GM19239 (cell line): Measurements from ENCODE around the gene EGFLAM.
A peak's percentile ranks its signal among the peaks of the same experiment; 100 is the strongest.

Experiments
- DNase-seq: peaks from one replicate; pipeline ENCODE4 v3.0.0; 2011; ENCODE audit warnings: low spot score; ENCODE audit not compliant: insufficient read length
- FAIRE-seq: peaks from 2 replicates; lab custom pipeline; 2011; peaks lifted over from hg19 to GRCh38; lab: Jason Lieb, UNC

Gene EGFLAM

DNA sequence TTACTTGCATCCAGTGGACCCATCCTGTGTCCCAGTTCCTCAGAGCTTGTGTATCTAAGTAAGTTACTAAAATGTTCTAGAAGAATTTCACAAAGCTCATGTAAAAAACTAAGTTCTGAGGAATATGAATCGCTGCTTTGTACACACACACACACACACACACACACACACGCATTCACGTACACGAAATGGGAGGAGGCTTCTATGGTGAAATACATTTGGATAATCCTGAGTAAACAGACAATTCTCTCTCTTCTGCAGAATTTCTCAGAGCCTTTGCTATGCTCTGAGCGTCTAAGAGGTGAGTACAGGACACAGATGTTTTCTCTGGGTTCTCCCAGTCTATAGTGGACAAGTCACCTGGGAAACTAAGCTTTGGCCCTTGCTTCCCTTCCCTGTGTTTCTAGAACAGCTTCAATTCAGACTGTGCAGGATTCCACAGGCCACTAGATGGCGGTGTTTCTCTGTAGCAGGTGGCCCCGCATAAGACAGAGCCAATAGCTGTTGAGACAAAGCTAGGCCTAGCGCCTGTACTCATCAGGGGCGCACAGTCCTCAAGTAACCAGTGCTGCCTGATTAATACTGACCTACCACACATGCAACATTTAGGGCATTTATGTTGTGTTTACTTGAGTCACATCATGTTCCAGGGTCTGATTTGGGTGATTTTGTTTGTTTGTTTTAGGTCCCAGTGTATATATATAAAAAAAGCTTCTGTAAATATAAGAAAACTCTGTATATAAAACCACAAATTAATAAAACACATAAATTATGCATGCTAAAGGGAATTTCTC lies 183.3 kb downstream of the EGFLAM start:
- DNase-seq (peak; percentile 77), FAIRE-seq (peak; percentile 81)

DNA sequence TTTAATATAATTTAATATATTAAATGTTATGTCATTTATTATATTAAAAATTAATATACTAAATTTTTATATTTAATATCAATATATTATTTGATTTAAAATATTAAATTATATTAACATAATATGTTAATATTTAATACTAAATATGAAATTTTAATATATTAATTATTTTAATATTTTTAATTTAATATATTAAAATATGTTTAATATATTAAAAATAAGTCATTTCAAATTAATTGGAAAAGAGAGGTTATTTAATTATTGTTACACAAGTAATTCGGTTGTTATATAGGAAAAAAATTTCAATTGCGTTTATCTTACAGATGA lies 183.9 kb downstream of the EGFLAM start:
- no peak for FAIRE-seq

DNA sequence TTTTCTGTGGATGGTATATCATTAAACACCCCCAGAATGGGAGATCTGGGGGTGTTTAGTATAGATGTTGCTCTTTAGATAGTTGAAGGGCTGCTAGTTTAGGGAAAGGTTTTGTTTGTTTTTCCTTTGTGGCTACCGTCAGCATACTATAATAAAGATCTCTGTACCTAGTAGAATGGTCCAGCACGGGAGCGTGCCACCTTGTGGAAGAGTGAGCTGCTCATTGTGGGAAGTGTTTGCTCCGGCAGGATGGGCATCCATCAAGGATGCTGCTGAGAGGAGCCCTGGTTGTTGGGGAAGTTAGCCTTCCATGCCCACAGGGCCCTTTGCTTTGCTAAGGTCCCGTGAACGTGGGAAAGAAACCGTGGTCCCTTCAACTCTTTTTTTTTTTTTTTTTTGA lies 185.0 kb downstream of the EGFLAM start:
- no peak for FAIRE-seq
- DNase-seq = no peak

More for the DNA sequence above, 183.9 kb downstream of the EGFLAM start:
- DNase-seq = no peak

DNA sequence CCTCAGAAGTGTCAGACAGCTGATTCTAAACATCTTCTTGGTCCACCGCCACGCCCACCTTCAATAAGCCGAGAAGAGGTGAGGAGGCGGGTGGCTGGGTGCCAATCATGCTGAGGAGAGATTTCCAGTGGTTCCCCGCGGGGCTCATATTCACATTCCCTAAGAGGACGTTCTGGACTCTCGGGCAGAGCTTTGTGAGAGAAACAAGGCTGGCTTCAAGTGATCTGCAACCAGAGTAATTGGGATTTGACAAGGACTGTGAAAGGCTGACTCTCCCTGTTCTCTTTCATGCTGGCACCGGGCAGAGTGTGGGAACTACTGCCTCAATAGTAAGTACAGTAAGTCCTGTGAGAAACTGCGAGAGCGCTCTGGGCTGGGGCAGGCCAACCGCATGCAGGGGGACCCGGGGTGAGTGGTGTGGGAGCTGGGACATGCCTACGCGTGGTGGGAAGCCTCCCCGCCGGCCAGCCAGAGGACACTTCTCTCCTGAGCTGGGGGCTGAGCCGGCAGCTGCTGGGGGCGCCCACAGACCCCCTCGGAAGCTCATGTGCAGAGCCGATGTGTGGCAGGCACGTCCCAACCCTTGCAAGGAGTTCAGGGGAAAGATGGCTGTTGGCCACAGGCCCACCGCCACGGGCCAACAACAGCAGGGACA lies 187.1 kb downstream of the EGFLAM start:
- no peak for FAIRE-seq
- DNase-seq = no peak

DNA sequence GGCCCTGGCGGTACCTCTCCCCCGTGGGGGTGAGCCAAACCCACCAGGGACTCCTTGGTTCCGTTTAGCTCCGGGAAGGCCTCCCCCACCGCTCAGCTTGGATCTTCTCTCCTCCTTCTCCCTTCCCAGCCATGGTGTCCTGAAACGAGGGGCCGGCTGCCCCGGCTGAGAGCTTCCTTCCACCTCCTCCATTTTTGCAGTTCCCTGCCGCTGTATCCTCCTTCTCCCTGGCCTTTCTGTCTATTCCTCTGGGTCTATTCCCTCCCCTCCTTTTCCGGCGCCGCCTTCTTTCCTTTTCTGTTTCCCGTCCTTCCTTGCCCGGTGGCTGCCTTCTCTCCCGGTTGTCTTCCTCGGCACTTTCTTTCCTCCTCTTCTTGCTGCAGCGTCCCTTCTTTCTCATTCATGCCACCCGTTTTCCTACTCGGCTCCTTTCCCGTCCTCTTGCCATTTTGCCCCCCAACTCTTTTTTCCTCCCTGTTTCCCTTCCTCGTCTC lies 187.7 kb downstream of the EGFLAM start:
- no peak for DNase-seq
- no peak for FAIRE-seq

DNA sequence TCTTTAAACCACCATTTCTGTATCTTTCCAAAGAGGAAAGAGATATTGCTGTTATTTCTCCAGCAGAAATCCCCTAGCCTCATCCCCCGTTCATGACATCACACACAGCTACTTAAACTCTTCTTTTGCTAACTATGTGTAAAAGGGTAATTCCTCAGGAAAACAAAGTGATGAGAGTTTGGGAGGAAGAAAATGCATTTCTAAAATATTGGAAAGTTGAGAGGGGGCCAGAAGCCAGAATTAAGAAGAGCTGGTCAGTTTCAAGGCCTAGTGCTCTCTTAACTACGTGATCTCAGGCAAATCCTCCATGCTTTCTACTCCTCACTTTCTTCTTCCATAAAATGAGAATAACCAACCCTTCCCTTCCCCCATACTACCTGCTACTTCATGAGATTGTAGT lies 188.7 kb downstream of the EGFLAM start:
- DNase-seq (no peak), FAIRE-seq (no peak)

DNA sequence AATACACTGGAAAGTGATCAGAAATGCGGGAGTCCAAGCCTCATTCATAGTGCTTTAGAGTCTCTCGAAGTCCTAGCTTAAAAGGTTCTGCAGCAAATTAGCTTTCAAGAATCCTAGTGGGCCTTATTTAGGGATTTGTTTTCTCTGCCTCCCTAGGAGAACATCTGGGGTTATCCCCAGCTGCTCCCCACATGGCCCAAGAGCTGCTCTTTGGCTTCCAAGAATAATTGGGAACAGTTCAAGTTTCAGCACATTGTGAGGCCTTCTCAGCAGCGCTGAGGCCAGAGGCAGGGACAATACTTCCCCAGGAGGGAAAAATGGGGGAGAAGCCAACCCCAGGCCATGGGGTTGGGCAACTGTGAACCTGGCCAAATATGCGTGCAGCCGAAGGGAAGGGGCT lies 189.4 kb downstream of the EGFLAM start:
- DNase-seq = no peak
- no peak for FAIRE-seq

DNA sequence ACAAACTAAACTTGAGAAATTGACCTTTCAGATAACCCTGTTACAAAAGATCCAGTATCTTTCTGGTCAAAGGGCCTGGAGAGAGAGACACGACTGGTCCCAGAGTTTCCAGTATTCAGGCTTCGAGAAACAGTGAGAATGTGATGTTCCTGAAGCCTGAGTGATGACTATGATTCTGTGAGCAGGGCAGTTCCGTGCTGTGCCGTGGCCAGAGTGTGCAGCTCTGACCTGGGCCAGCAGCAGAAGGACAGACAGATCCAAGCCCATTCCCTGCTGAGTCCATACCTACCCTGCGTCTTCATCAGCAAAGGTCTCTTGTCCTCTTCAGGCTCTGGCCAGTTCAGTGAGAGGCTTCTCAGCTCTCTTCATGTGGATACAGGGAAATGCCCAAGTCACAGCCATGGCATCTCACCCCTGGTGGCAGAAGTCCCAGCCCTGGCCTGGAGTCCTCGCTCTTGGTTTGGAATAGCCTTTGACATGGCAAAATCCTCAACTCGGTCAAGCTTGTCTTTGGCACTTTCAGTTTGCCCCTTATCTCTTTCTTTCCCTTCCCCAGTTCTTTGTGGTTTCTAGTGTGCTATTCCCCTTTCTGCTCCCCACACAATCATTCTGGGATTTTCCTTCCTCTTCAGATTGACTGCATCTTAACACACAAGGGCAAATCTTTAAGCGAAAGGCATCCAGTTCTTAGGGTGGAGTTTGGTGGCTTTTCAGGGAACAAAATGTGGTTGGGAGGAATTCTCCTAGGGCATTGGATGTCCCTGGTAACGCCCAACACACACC lies 190.4 kb downstream of the EGFLAM start:
- no peak for DNase-seq
- no peak for FAIRE-seq

DNA sequence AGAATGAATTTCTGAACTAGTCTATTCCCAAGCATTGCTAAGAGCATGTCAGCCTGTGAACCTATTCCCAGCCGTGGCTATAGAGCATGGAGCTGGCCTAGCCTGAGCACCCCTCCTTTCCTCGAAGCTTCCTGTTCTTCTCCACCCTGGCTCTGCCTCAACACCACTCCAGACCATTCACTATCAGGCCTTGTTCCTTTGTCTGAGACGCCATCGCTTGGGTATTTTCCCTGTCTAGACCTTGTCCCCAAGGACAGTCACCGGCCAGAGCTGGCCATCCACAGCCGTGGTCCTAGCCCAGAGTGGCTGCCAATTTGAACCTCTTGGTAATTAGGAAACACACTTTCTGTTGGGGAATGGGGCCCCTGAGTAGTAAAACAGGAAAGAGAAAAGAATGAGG lies 192.3 kb downstream of the EGFLAM start:
- DNase-seq = no peak
- FAIRE-seq = no peak

DNA sequence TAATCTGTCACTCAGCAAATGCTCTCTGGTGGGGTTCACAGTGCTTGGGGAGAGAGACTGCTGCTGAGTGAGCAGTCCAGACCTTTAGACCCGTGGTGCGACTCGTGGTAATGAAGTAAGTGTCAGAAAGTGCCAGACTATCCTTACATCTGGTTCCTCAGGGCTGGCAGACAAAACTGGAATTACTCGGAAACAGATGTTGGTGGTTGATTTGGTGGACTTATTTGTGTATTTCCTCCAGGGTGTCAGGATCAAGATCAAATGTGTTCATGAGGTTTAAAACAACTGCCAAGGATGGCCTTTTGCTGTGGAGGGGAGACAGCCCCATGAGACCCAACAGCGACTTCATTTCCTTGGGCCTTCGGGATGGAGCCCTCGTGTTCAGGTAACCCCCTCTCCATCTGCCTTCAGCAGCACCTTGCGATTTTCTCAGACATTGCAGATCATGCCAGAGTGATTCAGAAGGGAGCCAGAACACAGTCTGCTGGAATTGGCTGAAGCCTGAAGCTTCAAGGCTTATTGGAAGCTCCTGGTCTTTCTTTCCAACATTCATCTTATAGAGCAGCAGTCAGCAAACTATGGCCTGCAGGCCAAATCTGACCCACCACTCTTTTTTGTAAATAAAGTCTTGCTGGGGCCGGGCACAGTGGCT lies 192.8 kb downstream of the EGFLAM start:
- DNase-seq (no peak), FAIRE-seq (no peak)

DNA sequence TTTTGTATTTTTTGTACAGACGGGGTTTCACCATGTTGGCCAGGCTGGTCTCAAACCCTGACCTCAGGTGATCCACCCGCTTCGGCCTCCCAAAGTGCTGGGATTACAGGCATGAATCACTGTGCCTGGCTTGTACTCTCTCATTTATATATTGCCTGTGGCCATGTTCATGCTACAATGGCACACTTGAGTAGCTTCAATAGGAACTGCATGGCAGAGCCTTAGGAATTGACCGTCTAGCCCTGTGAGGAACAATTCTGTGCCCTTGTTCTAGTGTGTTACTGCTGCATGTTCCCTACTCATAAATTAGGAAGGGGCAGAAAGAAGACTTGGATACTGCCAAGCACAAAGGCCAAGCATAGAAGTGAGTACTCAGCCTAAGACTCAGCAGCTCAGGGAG lies 193.8 kb downstream of the EGFLAM start:
- no peak for DNase-seq
- FAIRE-seq = no peak

DNA sequence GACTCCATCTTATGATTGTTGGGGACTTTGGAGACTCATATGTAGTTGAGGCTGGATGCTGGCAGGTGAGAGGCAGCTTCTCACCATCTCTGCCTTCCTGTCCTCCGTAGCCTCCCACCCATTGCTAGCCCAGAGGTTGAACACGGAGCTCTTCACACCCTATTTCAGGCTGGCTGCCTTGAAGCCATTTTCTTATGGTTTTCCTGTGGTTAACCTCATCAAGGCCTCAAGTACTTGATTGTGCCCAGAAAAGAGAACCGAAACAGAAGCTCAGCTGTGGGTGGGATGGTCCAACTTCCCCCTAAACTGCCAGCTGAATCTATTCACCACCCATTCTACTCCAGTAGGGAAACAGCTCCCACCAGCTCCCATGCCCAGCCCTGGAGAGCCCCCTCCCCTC lies 195.1 kb downstream of the EGFLAM start:
- FAIRE-seq = peak; percentile 93
- peak; percentile 40 for DNase-seq

DNA sequence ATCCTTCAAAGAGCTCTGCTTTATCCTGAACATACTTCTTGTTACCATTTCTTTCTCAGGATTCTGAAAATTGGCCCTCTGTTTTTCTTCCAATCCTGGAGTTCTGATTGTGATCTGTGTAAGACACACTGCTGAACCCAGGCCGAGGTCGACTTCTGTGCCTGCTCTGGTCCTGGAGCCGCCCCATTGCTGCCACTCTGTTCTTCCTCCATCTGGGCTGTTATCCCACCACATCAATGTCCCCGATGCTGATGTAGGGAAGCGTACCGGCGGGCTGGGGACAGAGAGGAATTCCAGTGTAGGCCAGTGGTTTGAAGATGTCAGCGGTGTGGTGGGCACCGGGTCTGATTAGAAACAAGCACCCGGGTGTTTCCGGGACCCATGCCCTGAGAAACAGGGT lies 195.6 kb downstream of the EGFLAM start:
- FAIRE-seq (no peak), DNase-seq (no peak)

DNA sequence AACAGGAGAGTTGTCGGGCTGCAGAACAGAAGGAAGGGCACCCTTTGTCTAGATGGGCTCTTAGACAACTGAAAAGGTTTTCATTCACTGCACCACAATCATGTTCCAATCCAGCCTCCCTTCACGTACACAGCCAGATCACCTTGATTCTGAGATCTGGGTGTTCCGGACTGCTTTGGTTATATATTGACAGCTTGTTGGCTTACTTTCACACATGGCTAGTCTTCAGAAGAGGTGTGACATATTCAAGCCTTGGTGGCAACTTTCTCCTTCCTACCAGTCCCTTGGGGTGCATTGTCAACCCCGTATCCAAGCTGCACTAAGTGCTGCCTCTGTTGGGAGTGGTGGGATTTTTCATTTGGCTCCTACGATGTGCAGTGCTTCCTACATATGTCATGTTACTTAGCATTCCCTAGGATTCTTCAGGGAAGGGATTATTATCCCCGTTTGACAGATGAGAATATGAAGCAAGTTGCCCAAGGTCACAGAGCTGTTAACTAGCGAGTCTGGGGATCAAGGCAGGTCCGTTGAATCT lies 197.5 kb downstream of the EGFLAM start:
- peak; percentile 17 for DNase-seq
- peak; percentile 37 for FAIRE-seq

DNA sequence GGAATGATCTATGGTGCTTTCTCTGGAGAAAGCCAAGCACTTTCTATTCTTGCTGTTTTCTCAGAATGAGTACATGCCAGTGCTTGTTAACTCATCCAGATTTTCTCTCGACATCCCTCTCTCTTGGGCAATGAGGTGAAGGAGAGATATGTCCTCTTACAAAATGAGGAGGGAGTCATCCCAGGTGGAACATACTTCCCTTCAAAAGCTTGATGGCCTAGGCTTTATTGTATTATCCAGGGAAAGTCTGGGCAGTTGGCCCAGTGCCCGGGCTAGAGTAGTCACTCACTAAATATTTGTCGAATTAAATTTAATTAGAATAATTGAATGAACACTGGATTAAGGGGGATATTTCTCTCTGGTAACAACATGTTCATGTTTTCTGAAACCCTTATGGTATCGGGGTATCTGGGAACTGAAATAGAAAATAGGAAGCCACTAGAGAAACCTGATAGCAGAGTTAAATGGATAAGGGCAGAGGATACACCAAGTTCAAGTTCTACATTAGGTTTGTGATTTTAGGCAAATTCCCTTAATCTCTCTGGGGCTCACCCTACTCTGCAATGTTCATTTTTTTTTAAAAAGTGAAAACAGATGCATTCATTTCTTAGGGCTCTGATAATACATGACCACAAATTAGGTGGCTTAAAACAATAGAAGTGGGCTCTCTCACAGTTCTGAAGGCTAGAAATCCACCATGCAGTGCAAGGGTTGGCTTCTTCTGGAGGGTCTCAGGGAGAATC lies 198.5 kb downstream of the EGFLAM start:
- DNase-seq (no peak), FAIRE-seq (no peak)

DNA sequence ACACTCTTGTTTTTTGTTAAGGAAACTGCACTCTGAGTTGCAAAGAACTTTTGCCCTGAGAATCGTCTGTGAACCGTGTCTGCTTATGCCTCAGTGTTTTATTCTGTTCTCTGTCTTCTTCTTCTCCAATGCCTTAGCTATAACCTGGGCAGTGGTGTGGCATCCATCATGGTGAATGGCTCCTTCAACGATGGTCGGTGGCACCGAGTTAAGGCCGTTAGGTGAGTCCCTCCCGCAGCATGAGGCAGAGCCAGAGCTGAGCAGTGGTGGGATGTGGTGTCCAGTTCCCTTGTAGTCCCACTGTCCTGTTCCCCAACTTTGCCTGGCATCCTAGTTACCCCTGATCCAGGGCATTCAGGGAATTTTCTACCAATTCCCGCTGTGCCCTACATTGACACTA lies 199.8 kb downstream of the EGFLAM start:
- FAIRE-seq = no peak

DNA sequence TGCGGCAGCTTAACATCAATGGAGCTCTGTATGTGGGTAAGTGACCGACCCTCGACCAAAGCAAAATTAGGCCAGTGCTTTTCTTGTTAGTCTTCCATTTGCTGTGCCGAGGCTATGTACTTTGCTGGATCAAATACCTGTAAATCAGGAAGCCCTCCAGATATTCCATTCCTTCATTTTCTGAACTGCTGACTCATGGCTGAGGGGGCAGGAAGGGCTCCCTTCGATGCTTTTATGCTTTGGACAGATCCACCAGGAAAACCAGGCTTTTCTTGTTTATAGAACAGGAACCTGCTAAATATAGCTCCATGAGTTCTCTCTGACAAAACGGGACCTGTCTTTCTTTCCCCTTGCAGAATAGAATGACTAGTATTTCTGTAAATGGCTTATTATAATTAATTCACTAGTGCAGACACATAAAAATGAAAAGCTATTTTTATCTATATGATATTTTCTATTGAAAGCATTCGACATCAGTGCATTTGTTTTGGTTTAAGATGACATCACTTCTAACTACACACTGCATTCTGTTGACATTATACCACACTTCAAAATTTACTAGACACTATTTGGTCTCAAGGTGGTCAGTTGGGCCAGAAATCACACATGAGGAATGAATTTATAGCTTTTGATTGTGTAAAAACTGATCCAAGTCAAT lies 204.7 kb downstream of the EGFLAM start:
- DNase-seq = no peak
- no peak for FAIRE-seq

More for the DNA sequence above, 199.8 kb downstream of the EGFLAM start:
- no peak for DNase-seq

DNA sequence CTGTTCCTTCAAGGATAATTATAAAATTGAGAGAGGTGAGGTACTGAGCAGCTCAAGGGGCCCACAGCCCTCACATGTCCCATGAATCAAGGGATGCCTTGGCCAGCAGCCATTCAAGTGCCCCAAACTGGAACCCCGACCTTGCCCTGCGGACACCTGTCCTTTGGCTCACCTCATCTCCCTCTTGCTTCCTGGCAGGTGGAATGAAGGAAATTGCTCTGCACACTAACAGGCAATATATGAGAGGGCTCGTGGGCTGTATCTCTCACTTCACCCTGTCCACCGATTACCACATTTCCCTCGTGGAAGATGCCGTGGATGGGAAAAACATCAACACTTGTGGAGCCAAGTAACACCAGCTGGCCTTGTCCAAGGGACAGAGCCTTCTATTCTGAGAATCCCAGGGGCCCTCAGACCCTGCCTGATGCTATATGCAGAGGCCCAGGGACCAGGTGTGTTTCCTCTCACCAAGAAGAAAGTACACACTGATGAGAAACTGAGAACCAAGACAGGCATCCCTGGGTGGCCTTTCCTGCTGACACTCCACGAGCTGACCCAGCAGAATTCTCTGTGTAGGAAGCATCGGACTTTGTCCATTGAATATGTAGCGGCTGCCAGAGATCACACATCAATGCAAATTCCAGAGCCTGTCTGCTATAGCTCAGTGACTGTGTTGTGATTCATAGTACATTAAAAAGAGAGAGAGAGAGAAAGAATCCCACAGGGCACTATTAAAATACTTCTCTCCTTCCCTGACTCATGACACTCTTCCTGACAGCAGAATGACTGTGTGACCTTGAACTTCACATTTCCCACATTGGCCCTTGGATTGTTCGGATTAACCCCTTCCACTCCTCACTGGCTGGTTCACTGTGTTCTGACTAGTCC lies 205.5 kb downstream of the EGFLAM start:
- DNase-seq (no peak), FAIRE-seq (no peak)
